Measurements from ENCODE around the gene CCNI.

GRCh38 chr4:77050962-77051361 lies 24.8 kb downstream of the CCNI start:
- TF ChIP-seq CTCF (IDR thresholded peaks at IDR 0.05): no peak
- TF ChIP-seq POLR2A (IDR thresholded peaks at IDR 0.05): no peak
